Fibroblast of peridontal ligament (primary cell): ENCODE measurements around the gene LARGE2.
"Not testable (repeated sequence)": the region's sequence is repeated elsewhere in the genome, so short reads cannot be mapped to it uniquely, and the experiment has no call there.

Experiments
- DNase-seq: peaks from one replicate; pipeline ENCODE4 v3.0.0-alpha.2; 2010; ENCODE audit errors: extremely low read depth

LARGE2 gene

GRCh38 chr11:45895553-45896259, 26.8 kb upstream of the LARGE2 start:
- no peak for DNase-seq

GRCh38 chr11:45896422-45896984, 26.0 kb upstream of the LARGE2 start:
- DNase-seq: no peak

GRCh38 chr11:45897556-45897955, 24.9 kb upstream of the LARGE2 start:
- no peak for DNase-seq

GRCh38 chr11:45899086-45899447, 23.4 kb upstream of the LARGE2 start:
- DNase-seq: no peak

GRCh38 chr11:45899448-45900174, 22.8 kb upstream of the LARGE2 start:
- DNase-seq: peak; percentile 80

GRCh38 chr11:45900175-45900800, 22.2 kb upstream of the LARGE2 start:
- DNase-seq: peak; percentile 7

- no peak for DNase-seq
Observed at GRCh38 chr11:45900916-45901617, 21.4 kb upstream of the LARGE2 start.

- no peak for DNase-seq
Observed at GRCh38 chr11:45901626-45902025, 20.8 kb upstream of the LARGE2 start.

- no peak for DNase-seq
Observed at GRCh38 chr11:45902452-45903380, 19.7 kb upstream of the LARGE2 start.

GRCh38 chr11:45904309-45904915, 18.0 kb upstream of the LARGE2 start:
- no peak for DNase-seq

- DNase-seq: no peak
Observed at GRCh38 chr11:45905095-45905494, 17.4 kb upstream of the LARGE2 start.

GRCh38 chr11:45905576-45905975, 16.9 kb upstream of the LARGE2 start:
- DNase-seq: not testable (repeated sequence)

GRCh38 chr11:45906096-45906682, 16.3 kb upstream of the LARGE2 start:
- no peak for DNase-seq

GRCh38 chr11:45906965-45907611, 15.4 kb upstream of the LARGE2 start, which contains the start of gene FREY1:
Gene FREY1 (minus strand): TSS chr11:45907271. CDS start chr11:45907245, 26 bp downstream.
- no peak for DNase-seq

GRCh38 chr11:45907911-45908370, 14.5 kb upstream of the LARGE2 start:
- no peak for DNase-seq

GRCh38 chr11:45909594-45910475, 12.6 kb upstream of the LARGE2 start:
- no peak for DNase-seq

GRCh38 chr11:45910623-45911022, 11.8 kb upstream of the LARGE2 start:
- DNase-seq: no peak

- DNase-seq: no peak
Observed at GRCh38 chr11:45913514-45913913, 8.9 kb upstream of the LARGE2 start.
